Skeletal muscle tissue (tissue), 4 donors: ENCODE results near the gene C18orf32. TPM values are rescaled to one million over a fixed set of nuclear protein-coding genes. Genes with fewer than 3 reads are reported as not detected.
A peak's percentile ranks its signal among the peaks of the same experiment; 100 is the strongest.

ENCODE experiments used
- H3K27ac ChIP-seq: one replicate; pipeline ENCODE4 v1.7.0; 2013; ENCODE audit warnings: mild to moderate bottlenecking, low read depth, low read length, inconsistent platforms
- H3K27me3 ChIP-seq, 3 donors: one replicate each; pipeline ENCODE4 v1.7.0; 2013; ENCODE audit warnings: low read length in 3 of 3; ENCODE audit not compliant: control insufficient read depth in 3 of 3, insufficient read depth in 3 of 3
- H3K36me3 ChIP-seq, 3 donors: one replicate each; pipeline ENCODE4 v1.7.0; 2013; ENCODE audit warnings: low read length in 3 of 3; ENCODE audit not compliant: control insufficient read depth in 3 of 3, insufficient read depth in 3 of 3
- H3K4me1 ChIP-seq, 3 donors: one replicate each; pipeline ENCODE4 v1.7.0; 2013; ENCODE audit warnings: low read length in 3 of 3, mild to moderate bottlenecking in 3 of 3; ENCODE audit not compliant: control insufficient read depth in 3 of 3, insufficient read depth in 3 of 3
- H3K4me3 ChIP-seq, 3 donors: one replicate each; pipeline ENCODE4 v1.7.0; 2013; ENCODE audit warnings: low read length in 3 of 3
- H3K9ac ChIP-seq, 3 donors: one replicate each; pipeline ENCODE4 v1.7.0; 2013; ENCODE audit warnings: low read length in 3 of 3, mild to moderate bottlenecking in 3 of 3, moderate library complexity in 2 of 3, low read depth in 1 of 3
- H3K9me3 ChIP-seq, 3 donors: one replicate each; pipeline ENCODE4 v1.7.0; 2013; ENCODE audit warnings: low read length in 3 of 3; ENCODE audit not compliant: control insufficient read depth in 3 of 3
- total RNA-seq: library from RNA; depleted of rRNA; stranded (reverse); fragments of >200 nt; gene quantifications from one replicate; pipeline ENCODE4 v1.2.3, GENCODE V29; 2014
- donor health status: Osteomylitis.

The C18orf32 gene
- total RNA-seq, 1 donor from 2014 or later: 4.7 TPM

- no peaks in the 10 kb centered on the region for H3K4me1 ChIP-seq
- H3K27ac ChIP-seq: no peak overlapping the region
- no peak overlapping the region for H3K4me3 ChIP-seq
- no peaks in the 10 kb centered on the region for H3K9me3 ChIP-seq
- H3K36me3 ChIP-seq: no peaks in the 10 kb centered on the region
- no peak overlapping the region for H3K9ac ChIP-seq
- H3K27me3 ChIP-seq: peaks cover 2 to 8% (median 7%) of the 10 kb centered on the region in 3 donors
Measured at GRCh38 chr18:49503931-49504330, 16.9 kb upstream of the C18orf32 start.

GRCh38 chr18:49500201-49500921, 13.3 kb upstream of the C18orf32 start:
- Histone ChIP-seq H3K36me3 (no peaks in the 10 kb centered on the region), H3K4me1 (no peaks in the 10 kb centered on the region), H3K9ac (no peak overlapping the region), H3K27me3 (peaks cover 2 to 8% (median 7%) of the 10 kb centered on the region in 3 donors), H3K9me3 (no peaks in the 10 kb centered on the region), H3K4me3 (no peak overlapping the region), H3K27ac (no peak overlapping the region)

GRCh38 chr18:49499046-49499637, 12.1 kb upstream of the C18orf32 start:
- no peak overlapping the region for H3K4me3 ChIP-seq

GRCh38 chr18:49495480-49495879, 8.4 kb upstream of the C18orf32 start:
- H3K9ac ChIP-seq: no peak overlapping the region
- peaks cover 2 to 7% (median 5%) of the 10 kb centered on the region in 3 donors for H3K27me3 ChIP-seq
- H3K36me3 ChIP-seq: peaks cover 1 to 13% (median 7%) of the 10 kb centered on the region in 3 donors
- H3K27ac ChIP-seq: no peak overlapping the region
- H3K4me3 ChIP-seq: no peak overlapping the region
- H3K9me3 ChIP-seq: no peaks in the 10 kb centered on the region
- H3K4me1 ChIP-seq: peaks cover 3 to 13% (median 10%) of the 10 kb centered on the region in 3 donors

More at GRCh38 chr18:49499046-49499637, 12.1 kb upstream of the C18orf32 start:
- Histone ChIP-seq H3K4me1 (no peaks in the 10 kb centered on the region), H3K9ac (no peak overlapping the region), H3K9me3 (no peaks in the 10 kb centered on the region), H3K27me3 (peaks cover 2 to 8% (median 7%) of the 10 kb centered on the region in 3 donors), H3K36me3 (no peaks in the 10 kb centered on the region), H3K27ac (no peak overlapping the region)

GRCh38 chr18:49495076-49495475, 8.0 kb upstream of the C18orf32 start:
- Histone ChIP-seq H3K4me3 (no peak overlapping the region), H3K36me3 (peaks cover 4 to 17% (median 10%) of the 10 kb centered on the region in 3 donors), H3K9me3 (no peaks in the 10 kb centered on the region), H3K27ac (no peak overlapping the region), H3K4me1 (peaks cover 3 to 13% (median 10%) of the 10 kb centered on the region in 3 donors), H3K9ac (no peak overlapping the region), H3K27me3 (peaks cover under 1 to 7% (median 2%) of the 10 kb centered on the region in 3 donors)

DNA sequence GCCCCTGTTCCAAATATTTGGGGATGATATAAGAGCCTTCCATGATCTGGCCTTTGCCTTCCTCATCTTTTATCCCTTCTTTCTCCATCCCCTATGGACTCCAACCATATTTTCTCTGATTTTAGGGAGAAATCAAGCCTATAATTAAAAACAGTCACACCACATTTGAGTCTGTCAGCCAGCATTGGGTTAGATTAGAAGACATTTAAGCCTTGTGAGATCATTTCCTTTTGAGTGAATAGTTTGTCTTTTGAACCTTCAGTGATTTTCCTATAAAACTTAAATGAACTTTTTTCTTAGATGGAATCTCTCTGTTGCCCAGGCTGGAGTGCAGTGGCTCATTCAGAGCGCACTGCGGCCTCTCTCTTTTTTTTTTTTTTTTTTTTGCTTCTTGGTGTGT, 7.6 kb upstream of the C18orf32 start:
- Histone ChIP-seq H3K9me3 (no peaks in the 10 kb centered on the region), H3K27me3 (peaks cover 0 to 7% (median 2%) of the 10 kb centered on the region in 3 donors), H3K27ac (no peak overlapping the region), H3K9ac (no peak overlapping the region), H3K4me1 (peaks cover 3 to 13% (median 10%) of the 10 kb centered on the region in 3 donors), H3K4me3 (no peak overlapping the region), H3K36me3 (peaks cover 8 to 21% (median 14%) of the 10 kb centered on the region in 3 donors)

- no peaks in the 10 kb centered on the region for H3K9me3 ChIP-seq
- peaks cover 3 to 23% (median 12%) of the 10 kb centered on the region in 3 donors for H3K4me1 ChIP-seq
- H3K36me3 ChIP-seq: peaks cover 11 to 33% (median 30%) of the 10 kb centered on the region in 3 donors
- peak overlapping the region in 1 of 3 donors; percentile 96 for H3K9ac ChIP-seq
- H3K27ac ChIP-seq: peak overlapping the region; percentile 90
- no peaks in the 10 kb centered on the region for H3K27me3 ChIP-seq
- H3K4me3 ChIP-seq: peak overlapping the region in 2 of 3 donors; percentile 77 to 94
Measured at GRCh38 chr18:49492694-49493033, 5.6 kb upstream of the C18orf32 start.

- Histone ChIP-seq H3K4me3 (peak within 1 kb of the TSS; percentile 77 to 94 (median 89)), H3K9me3 (no peaks in the 10 kb centered on the region), H3K27ac (peak within 1 kb of the TSS; percentile 90), H3K27me3 (no peaks in the 10 kb centered on the region), H3K4me1 (peaks cover 3 to 29% (median 18%) of the 10 kb centered on the region in 3 donors), H3K9ac (peak within 1 kb of the TSS; percentile 80 to 96 (median 91)), H3K36me3 (peaks cover 11 to 33% (median 30%) of the 10 kb centered on the region in 3 donors)
Measured at GRCh38 chr18:49491857-49492693, 5.0 kb upstream of the C18orf32 start, which contains the start of gene RPL17. Gene RPL17, minus strand, starts transcription at chr18:49492465.

DNA sequence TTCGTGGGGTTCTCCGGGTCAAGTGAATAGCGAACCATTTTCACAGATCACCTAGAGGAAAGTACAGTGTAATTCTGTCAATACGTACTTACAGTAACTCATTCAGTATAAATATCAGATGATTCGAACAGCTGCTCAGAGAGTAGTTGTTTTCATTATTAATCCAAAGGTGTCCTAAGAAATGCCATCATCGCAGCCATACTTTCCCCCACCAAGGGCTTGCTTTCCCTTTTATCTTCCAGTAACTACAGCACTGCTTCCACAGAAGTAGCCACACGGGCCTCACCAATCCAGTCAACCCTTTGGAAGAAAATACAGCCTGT, 4.5 kb upstream of the C18orf32 start:
- Histone ChIP-seq H3K9me3 (no peaks in the 10 kb centered on the region), H3K4me3 (peak overlapping the region; percentile 77 to 94 (median 89)), H3K27ac (peak overlapping the region; percentile 90), H3K36me3 (peaks cover 11 to 33% (median 30%) of the 10 kb centered on the region in 3 donors), H3K9ac (peak overlapping the region; percentile 80 to 96 (median 91)), H3K4me1 (peaks cover 3 to 29% (median 18%) of the 10 kb centered on the region in 3 donors), H3K27me3 (no peaks in the 10 kb centered on the region)
